ENCODE results near the gene TMC2.

GRCh38 chr20:2690718-2691117 is 154.3 kb downstream of the TMC2 start:
- TF ChIP-seq CTCF (IDR thresholded peaks at IDR 0.05) (no peak), EP300 (IDR thresholded peaks at IDR 0.05) (no peak)
